GM12878 (cell line): ENCODE results near the gene SYTL5. TPM values are rescaled to one million over a fixed set of nuclear protein-coding genes. Genes with fewer than 3 reads are reported as not detected.

ENCODE experiments used
- ATAC-seq: fragments of 200-7000 bp; cut with Tn5 transposase; 3 replicates; pipeline ENCODE4 v1.9.1; 2020; ENCODE audit warnings: mild to moderate bottlenecking, moderate library complexity
- BruUV-seq: library from RNA; stranded (reverse); fragments of 400-500 nt; replicated peaks from 2 replicates; lab custom pipeline; 2021; lab: Mats Ljungman, UMichigan
- CTCF ChIA-PET: fragments of 300-600 bp; sonication (Branson Sonifier 250); formaldehyde crosslinking; extraction: SDS; loops from one replicate; lab custom pipeline; 2021; ENCODE audit warnings: inconsistent platforms; lab: Yijun Ruan, JAX
- POLR2A ChIA-PET: fragments of 350-600 bp; formaldehyde crosslinking; extraction: SDS; loops from one replicate; lab custom pipeline; 2021; ENCODE audit warnings: inconsistent platforms; lab: Charles Lee
- RAD21 ChIA-PET: fragments of 300-600 bp; sonication (Branson Sonifier 250); formaldehyde crosslinking; loops from one replicate; lab custom pipeline; 2023; ENCODE audit warnings: antibody characterized with exemption; ENCODE audit not compliant: unreplicated experiment; lab: Charles Lee
- SMC1A ChIA-PET: fragments of 300-600 bp; sonication (Branson Sonifier 250); formaldehyde crosslinking; loops from one replicate; lab custom pipeline; 2023; ENCODE audit not compliant: unreplicated experiment, uncharacterized antibody; lab: Charles Lee
- DNase-seq: peaks from one replicate; pipeline ENCODE4 v3.0.0-alpha.2; 2011; ENCODE audit warnings: low read depth, low spot score
- FAIRE-seq: peaks from 3 replicates; lab custom pipeline; 2011; peaks lifted over from hg19 to GRCh38; lab: Jason Lieb, UNC
- H2AFZ ChIP-seq: 2 replicates; pipeline ENCODE4 v1.6.0; 2011; ENCODE audit warnings: low read depth, low read length, control low read depth; ENCODE audit not compliant: control insufficient read depth
- H3K27ac ChIP-seq: 2 replicates; pipeline ENCODE4 v1.5.1; 2011; ENCODE audit warnings: control low read depth; ENCODE audit not compliant: control insufficient read depth, insufficient read depth
- H3K27me3 ChIP-seq, 2 experiments: replicated peaks in 1 of 2; 2 replicates each; pipeline versions ENCODE4 v1.6.0 to v1.6.1; 2011; ENCODE audit warnings: low read length in 1 of 2; ENCODE audit not compliant: control insufficient read depth in 2 of 2, insufficient read depth in 2 of 2
- H3K36me3 ChIP-seq, 2 experiments: 2 replicates each; pipeline ENCODE4 v1.5.1; 2011; ENCODE audit warnings: low read length in 1 of 2; ENCODE audit not compliant: control insufficient read depth in 2 of 2, insufficient read depth in 2 of 2
- H3K4me1 ChIP-seq: 2 replicates; pipeline ENCODE4 v1.6.1; 2011; ENCODE audit warnings: mild to moderate bottlenecking, low read length, moderate library complexity, mixed read lengths; ENCODE audit not compliant: control insufficient read depth, insufficient read depth
- H3K4me2 ChIP-seq: 2 replicates; pipeline ENCODE4 v1.6.0; 2011; ENCODE audit warnings: control low read depth; ENCODE audit not compliant: control insufficient read depth, insufficient read depth
- H3K4me3 ChIP-seq: fragments of 200-600 bp; sonication (generic); 2 replicates; pipeline ENCODE4 v1.5.1; 2016
- H3K79me2 ChIP-seq: 2 replicates; pipeline ENCODE4 v1.6.0; 2011; ENCODE audit warnings: low read length; ENCODE audit not compliant: control insufficient read depth, insufficient read depth
- H3K9ac ChIP-seq: 2 replicates; pipeline ENCODE4 v1.8.0; 2011; ENCODE audit warnings: low read length, control low read depth, mixed read lengths; ENCODE audit not compliant: control insufficient read depth, insufficient read depth
- H3K9me3 ChIP-seq: replicated peaks from 3 replicates; pipeline ENCODE4 v1.5.1; 2011; ENCODE audit warnings: mild to moderate bottlenecking, low read length; ENCODE audit not compliant: control insufficient read depth, insufficient read depth
- H4K20me1 ChIP-seq: 2 replicates; pipeline ENCODE4 v1.6.0; 2011; ENCODE audit not compliant: control insufficient read depth, insufficient read depth
- CTCF ChIP-seq, 3 experiments: IDR thresholded peaks in 2 of 3; conservative IDR thresholded peaks in 1 of 3; 2 replicates each; pipeline ENCODE4 v1.5.1; 2011; ENCODE audit warnings: low read depth in 3 of 3, low read length in 3 of 3, mild to moderate bottlenecking in 3 of 3, control low read depth in 2 of 3, moderate library complexity in 2 of 3, inconsistent platforms in 1 of 3, mixed read lengths in 1 of 3; ENCODE audit not compliant: control insufficient read depth in 2 of 3, insufficient read depth in 1 of 3; ENCODE audit errors: extremely low read depth in 1 of 3
- EGR1 ChIP-seq, 2 experiments: IDR thresholded peaks; 1 replicate in 1 of 2; 2 replicates in 1 of 2; pipeline ENCODE4 v1.6.1; 2011 to 2012; ENCODE audit warnings: low read depth in 2 of 2, low read length in 2 of 2, borderline replicate concordance in 1 of 2, mild to moderate bottlenecking in 1 of 2, moderate library complexity in 1 of 2
- EZH2 ChIP-seq: IDR thresholded peaks from 2 replicates; pipeline ENCODE4 v1.6.1; 2012; ENCODE audit warnings: low read depth, mild to moderate bottlenecking, control low read depth, inconsistent platforms, low read length, borderline replicate concordance; ENCODE audit not compliant: control insufficient read depth
- IKZF1 ChIP-seq: fragments of 450-650 bp; conservative IDR thresholded peaks from 2 replicates; pipeline ENCODE4 v1.6.1; 2017; ENCODE audit warnings: antibody characterized with exemption, mild to moderate bottlenecking
- MYB ChIP-seq: fragments of 150-350 bp; IDR thresholded peaks from 2 replicates; pipeline ENCODE4 v1.6.1; 2014; ENCODE audit warnings: mild to moderate bottlenecking, low read depth, low read length, borderline replicate concordance
- NFYA ChIP-seq: IDR thresholded peaks from 2 replicates; pipeline ENCODE4 v1.6.1; 2011; ENCODE audit warnings: low read depth, mild to moderate bottlenecking, low read length, improper control_type of control experiment, borderline replicate concordance
- RAD21 ChIP-seq: IDR thresholded peaks from 2 replicates; pipeline ENCODE4 v1.6.1; 2011; ENCODE audit warnings: mild to moderate bottlenecking, low read depth, low read length, moderate library complexity; ENCODE audit not compliant: insufficient read depth
- RCOR1 ChIP-seq: conservative IDR thresholded peaks from 2 replicates; pipeline ENCODE4 v1.6.1; 2012; ENCODE audit warnings: low read depth, low read length, improper control_type of control experiment
- SMAD5 ChIP-seq: IDR thresholded peaks from 2 replicates; pipeline ENCODE4 v1.6.1; 2016; ENCODE audit warnings: antibody characterized with exemption, low read depth
- SMC3 ChIP-seq: IDR thresholded peaks from 2 replicates; pipeline ENCODE4 v1.6.1; 2011; ENCODE audit warnings: low read length, improper control_type of control experiment, borderline replicate concordance
- WGBS: methylation state at CpG from one replicate; pipeline ENCODE4 v1.1.6; 2016; ENCODE audit warnings: low lambda C conversion rate; ENCODE audit not compliant: insufficient replicate concordance, insufficient coverage; ENCODE audit errors: missing lambda C conversion rate; 5-methylcytosine and 5-hydroxymethylcytosine counted together
- in situ Hi-C: fragments of 300-500 bp; cut with MboI; formaldehyde crosslinking; loops from 9 replicates; pipeline ENCODE4 v1.14.3; 2018; ENCODE audit warnings: mixed read lengths
- intact Hi-C: fragments of 100-400 bp; cut with micrococcal nuclease; formaldehyde crosslinking; loops from one replicate; pipeline ENCODE4 v1.14.2; 2022; ENCODE audit not compliant: unreplicated experiment
- polyA plus RNA-seq, 11 experiments: library from polyadenylated mRNA; depleted of rRNA in 4 of 11; unstranded in 6 of 11; stranded (reverse) in 5 of 11; fragments of >200 nt; fragmentation: Nextera tagmentation in 4 of 11; fragmentation: Illumina TruSeq in 1 of 11; extraction: Ambion mirVana in 4 of 11; extraction: Trizol in 1 of 11; gene quantifications; 1 replicate in 1 of 11; 2 replicates in 10 of 11; pipeline versions ENCODE4 v1.2.1 to v1.2.3, GENCODE V29; 2011 to 2016; ENCODE audit warnings: inconsistent platforms in 2 of 11, missing spikeins in 2 of 11, low read depth in 1 of 11
- total RNA-seq, 4 experiments: library from RNA; depleted of rRNA in 3 of 4; stranded (reverse); fragments of >200 nt in 3 of 4; fragmentation: Illumina TruSeq in 1 of 4; extraction: Trizol in 1 of 4; gene quantifications; 2 replicates each; pipeline versions ENCODE4 v1.2.1 to v1.2.3, GENCODE V29; 2013 to 2021
- TF ChIP-seq, protein P1 (sequence below): IDR thresholded peaks from 2 replicates; pipeline ENCODE4 v1.6.1; 2011; ENCODE audit warnings: low read depth, low read length, improper control_type of control experiment, borderline replicate concordance

SYTL5 gene
- total and polyA plus RNA-seq, 10 of the 15 experiments (the other 5 are each of a cell fraction or from before 2014, with no cell fraction given) = 0.01 to 0.20 (median 0.04) TPM; not detected in 3

- no TSS peak for BruUV-seq
- FAIRE-seq = no peak
- ChIA-PET CTCF (interaction anchor here (0.9 to 6.8 kb wide), 3 partner anchors 17 to 243 kb away, joined by 3 to 67 read pairs (median 4); no protein-coding TSS in a partner anchor), SMC1A (interaction anchor here (1.1 kb wide), 1 partner anchor 426 kb away, joined by 3 read pairs; no protein-coding TSS in a partner anchor), POLR2A (no interaction called here), RAD21 (interaction anchor here (1.0 kb wide), 1 partner anchor 245 kb away, joined by 4 read pairs; no protein-coding TSS in a partner anchor)
- no peak overlapping the region for H3K9ac ChIP-seq
- no peak overlapping the region for H3K4me3 ChIP-seq
- no peaks in the 10 kb centered on the region for H3K4me1 ChIP-seq
- no peak overlapping the region for H3K4me2 ChIP-seq
- no peaks in the 10 kb centered on the region for H3K79me2 ChIP-seq
- H4K20me1 ChIP-seq = no peaks in the 10 kb centered on the region
- H2AFZ ChIP-seq = no peak overlapping the region
- no peak for DNase-seq
- no peaks in the 10 kb centered on the region for H3K36me3 ChIP-seq
- H3K27ac ChIP-seq = no peak overlapping the region
- H3K27me3 ChIP-seq = no peaks in the 10 kb centered on the region; a peak in 1 of 4 replicates
- 29% methylated on average over 3 of the region's 3 CpGs for WGBS
- TF ChIP-seq MYB = no peak
- no peak for TF ChIP-seq EGR1 (IDR thresholded peaks at IDR 0.05; ENCODE audit: borderline replicate concordance in 1 of 2, low read depth in 2 of 2, low read length in 2 of 2)
- no peak for TF ChIP-seq SMAD5
- no peak for TF ChIP-seq RCOR1
- ATAC-seq = no peak
- in situ Hi-C loops (loop anchor here (5.0 to 25.0 kb wide), 3 partner anchors 245 to 660 kb away; no protein-coding TSS in a partner anchor), intact Hi-C loops (loop anchor here (10.0 kb wide), 1 partner anchor 348 kb away; no protein-coding TSS in a partner anchor)
- no peaks in the 10 kb centered on the region for H3K9me3 ChIP-seq
Measured at GRCh38 chrX:38172596-38172995, 166.2 kb downstream of the SYTL5 start.

DNA sequence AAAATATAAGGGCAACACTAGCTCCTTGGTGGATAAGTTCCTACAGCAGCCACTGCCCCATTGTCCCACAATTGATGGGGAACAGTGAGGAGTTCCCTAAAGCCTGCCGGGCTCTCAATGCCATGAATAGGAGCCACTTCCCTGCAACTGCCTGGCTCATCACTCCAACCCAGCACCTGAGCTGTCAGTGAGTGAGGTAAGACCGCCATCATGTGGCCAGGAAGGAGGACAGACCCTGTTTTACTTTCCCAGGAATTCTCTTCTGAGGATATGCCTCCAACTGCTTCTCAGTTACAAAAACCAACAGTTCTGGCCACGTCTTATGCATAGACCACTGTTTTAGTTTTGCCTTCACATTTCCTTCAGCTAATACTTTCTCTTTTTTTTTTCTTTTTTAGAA is 168.8 kb downstream of the SYTL5 start:
- WGBS = 12% methylated on average over 3 of the region's 3 CpGs
- DNase-seq (peak; percentile 3), ATAC-seq (peak; percentile 81), FAIRE-seq (no peak)
- ChIA-PET CTCF (interaction anchor here (1.0 to 6.8 kb wide), 8 partner anchors 9 to 429 kb away, joined by 3 to 67 read pairs (median 6); no protein-coding TSS in a partner anchor), SMC1A (interaction anchor here (1.1 to 1.8 kb wide), 5 partner anchors 9 to 249 kb away, joined by 3 to 13 read pairs (median 6); no protein-coding TSS in a partner anchor), POLR2A (no interaction called here), RAD21 (interaction anchor here (1.0 to 2.0 kb wide), 4 partner anchors 9 to 349 kb away, joined by 4 to 7 read pairs (median 4); no protein-coding TSS in a partner anchor)
- Histone ChIP-seq H3K9me3 (no peaks in the 10 kb centered on the region), H3K27ac (no peak overlapping the region), H3K9ac (no peak overlapping the region), H3K79me2 (no peaks in the 10 kb centered on the region), H3K27me3 (no peaks in the 10 kb centered on the region; a peak in 1 of 4 replicates), H3K36me3 (no peaks in the 10 kb centered on the region), H2AFZ (no peak overlapping the region), H3K4me3 (no peak overlapping the region), H3K4me1 (no peaks in the 10 kb centered on the region), H4K20me1 (no peaks in the 10 kb centered on the region), H3K4me2 (no peak overlapping the region)
- intact Hi-C loops (loop anchor here (1.0 to 10.0 kb wide), 3 partner anchors 248 to 430 kb away; no protein-coding TSS in a partner anchor), in situ Hi-C loops (loop anchor here (10.0 kb wide), 1 partner anchor 430 kb away; no protein-coding TSS in a partner anchor)
- TF ChIP-seq IKZF1 = no peak
- TF ChIP-seq RAD21 = peak; percentile 69
- peak; percentile 72 for TF ChIP-seq SMC3
- TF ChIP-seq CTCF (IDR thresholded peaks at IDR 0.05 in 2 of 3, conservative IDR thresholded peaks at IDR 0.05 in 1 of 3; ENCODE audit: control insufficient read depth in 2 of 3, extremely low read depth in 1 of 3, insufficient read depth in 1 of 3, low read depth in 3 of 3, low read length in 3 of 3) = peak; percentile 47 to 61 (median 55)
- TF ChIP-seq, protein P1, sequence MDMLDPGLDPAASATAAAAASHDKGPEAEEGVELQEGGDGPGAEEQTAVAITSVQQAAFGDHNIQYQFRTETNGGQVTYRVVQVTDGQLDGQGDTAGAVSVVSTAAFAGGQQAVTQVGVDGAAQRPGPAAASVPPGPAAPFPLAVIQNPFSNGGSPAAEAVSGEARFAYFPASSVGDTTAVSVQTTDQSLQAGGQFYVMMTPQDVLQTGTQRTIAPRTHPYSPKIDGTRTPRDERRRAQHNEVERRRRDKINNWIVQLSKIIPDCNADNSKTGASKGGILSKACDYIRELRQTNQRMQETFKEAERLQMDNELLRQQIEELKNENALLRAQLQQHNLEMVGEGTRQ = no peak
- no peak for TF ChIP-seq NFYA
- TF ChIP-seq EZH2 = no peak
- BruUV-seq = no TSS peak
